Stimulated activated CD8-positive, alpha-beta memory T cell treated with anti-CD3 and anti-CD28 coated beads, Interleukin-4, amount 100 ng/mL, for 48 hours (primary cell): ENCODE results near the gene APOBEC3C.
A peak's percentile ranks its signal among the peaks of the same experiment; 100 is the strongest.
"Not testable (repeated sequence)": the region's sequence is repeated elsewhere in the genome, so short reads cannot be mapped to it uniquely, and the experiment has no call there.

Experiments used
- DNase-seq: peaks from one replicate; pipeline ENCODE4 v3.0.0-alpha.2; 2020

The APOBEC3C gene

DNA sequence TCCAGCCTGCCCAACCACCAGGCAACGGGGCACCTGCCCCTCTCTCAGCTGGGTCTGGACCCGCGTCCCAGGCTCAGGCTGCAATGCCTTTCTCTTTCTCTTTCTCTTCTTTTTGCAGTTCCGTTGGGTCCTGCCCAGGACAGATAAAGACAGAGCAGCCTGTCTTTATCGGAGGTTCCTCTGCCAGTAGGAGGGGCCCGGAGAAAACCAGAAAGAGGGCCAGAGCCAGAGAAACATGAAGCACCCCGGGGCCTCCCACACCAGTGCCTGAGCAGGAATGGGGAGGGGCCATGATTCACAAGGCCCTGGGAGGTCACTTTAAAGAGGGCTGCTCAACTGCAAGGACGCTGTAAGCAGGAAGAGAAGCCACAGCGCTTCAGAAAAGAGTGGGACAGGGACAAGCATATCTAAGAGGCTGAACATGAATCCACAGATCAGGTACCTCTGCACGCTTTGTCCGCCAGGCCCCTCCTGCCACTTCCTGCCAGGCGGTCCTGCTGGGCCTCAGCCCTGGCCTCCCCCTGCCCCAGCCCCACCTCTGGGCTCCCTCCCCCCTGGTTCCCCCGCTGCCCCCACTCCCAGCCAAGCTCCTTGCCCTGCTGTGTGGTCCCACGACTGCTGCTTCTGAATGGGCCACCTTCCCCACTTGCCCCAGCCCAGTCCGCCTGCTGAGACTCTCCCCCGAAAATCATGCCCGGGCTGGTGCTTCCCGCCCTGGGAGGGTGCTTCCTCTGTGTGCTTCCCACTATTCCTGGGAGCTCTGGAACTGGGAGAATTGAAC is at the start of gene APOBEC3C:
Gene APOBEC3C, plus strand, starts transcription at position 316 of the 781 bp plus-strand sequence. Its CDS starts 106 bp downstream, at position 422.
- peak; percentile 85 for DNase-seq

GRCh38 chr22:38964306-38964705 is 49.8 kb upstream of the APOBEC3C start:
- no peak for DNase-seq

- DNase-seq: no peak
Measured at GRCh38 chr22:38964989-38965388, 49.1 kb upstream of the APOBEC3C start.

- no peak for DNase-seq
Measured at GRCh38 chr22:38965614-38966379, 48.3 kb upstream of the APOBEC3C start.

GRCh38 chr22:38966380-38966702 is 47.7 kb upstream of the APOBEC3C start:
- DNase-seq: no peak

DNA sequence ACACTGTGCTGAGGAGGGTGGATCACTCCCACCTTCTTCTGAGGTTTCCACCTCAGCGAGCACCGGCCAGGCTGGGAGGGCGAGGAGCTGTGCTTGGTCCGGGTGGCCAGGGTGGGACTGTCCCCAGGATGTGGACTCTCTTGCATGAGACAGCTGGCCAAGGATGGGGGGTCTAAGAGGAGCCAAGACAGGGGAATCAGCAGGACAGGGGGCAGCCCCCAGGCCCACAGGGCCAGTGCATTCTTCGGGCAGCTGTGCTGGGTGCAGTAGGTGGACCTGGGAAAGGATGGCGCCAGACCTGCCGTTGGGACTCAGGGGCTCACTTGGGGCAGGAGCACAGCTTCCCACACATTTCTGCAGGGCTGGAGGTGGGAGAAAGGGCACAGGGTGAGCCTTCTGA is 47.1 kb upstream of the APOBEC3C start:
- no peak for DNase-seq

DNA sequence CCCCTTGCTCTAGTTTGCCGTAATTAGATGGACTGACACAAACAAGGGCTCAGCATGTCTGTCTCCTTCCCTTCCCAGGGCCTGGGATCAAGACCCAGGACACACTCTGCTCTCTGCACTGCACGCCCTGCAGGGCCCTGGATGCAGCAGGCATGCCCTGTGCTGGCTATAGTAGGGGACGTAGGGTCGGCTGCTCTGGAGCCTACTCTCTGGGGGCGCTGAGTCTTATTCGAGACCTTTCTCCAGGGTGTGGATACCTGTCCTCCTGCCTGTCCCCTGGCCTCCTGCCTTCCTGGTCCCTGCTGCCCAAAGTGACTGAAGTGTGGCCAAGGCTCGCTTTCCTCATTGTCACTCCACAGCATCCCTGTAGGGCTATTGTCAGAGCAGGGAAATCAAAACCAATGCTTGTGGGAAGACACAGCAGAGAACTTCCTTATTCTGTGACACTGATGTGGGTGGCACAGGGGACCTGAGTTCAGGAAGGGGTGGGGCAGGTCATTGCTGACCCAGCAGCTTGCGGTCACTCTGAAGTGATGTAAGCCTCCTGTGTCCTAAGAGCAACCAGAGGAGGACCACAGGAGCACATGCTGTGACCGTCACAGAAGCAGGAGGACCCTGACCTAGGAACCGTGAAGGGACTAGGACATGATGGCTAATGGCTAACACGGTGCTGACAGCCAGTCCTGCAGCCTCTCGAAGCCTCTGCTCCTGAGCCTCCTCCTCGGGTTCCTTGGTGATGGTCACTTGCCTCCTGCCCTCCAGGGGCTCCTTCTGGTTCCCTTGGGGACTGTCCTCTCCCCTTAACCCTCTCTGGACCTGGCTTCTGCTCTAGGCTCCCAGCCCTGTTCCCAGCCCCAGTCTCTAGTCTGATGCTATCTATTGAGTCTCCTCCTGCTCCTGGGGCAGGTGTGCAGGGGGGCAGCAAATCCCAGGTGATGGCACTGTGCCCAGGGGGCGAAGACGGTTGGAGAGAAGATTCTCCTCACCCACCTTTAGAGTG is 46.3 kb upstream of the APOBEC3C start:
- no peak for DNase-seq

GRCh38 chr22:38968801-38969200 is 45.3 kb upstream of the APOBEC3C start:
- DNase-seq: no peak

GRCh38 chr22:38970551-38970950 is 43.5 kb upstream of the APOBEC3C start:
- no peak for DNase-seq

DNA sequence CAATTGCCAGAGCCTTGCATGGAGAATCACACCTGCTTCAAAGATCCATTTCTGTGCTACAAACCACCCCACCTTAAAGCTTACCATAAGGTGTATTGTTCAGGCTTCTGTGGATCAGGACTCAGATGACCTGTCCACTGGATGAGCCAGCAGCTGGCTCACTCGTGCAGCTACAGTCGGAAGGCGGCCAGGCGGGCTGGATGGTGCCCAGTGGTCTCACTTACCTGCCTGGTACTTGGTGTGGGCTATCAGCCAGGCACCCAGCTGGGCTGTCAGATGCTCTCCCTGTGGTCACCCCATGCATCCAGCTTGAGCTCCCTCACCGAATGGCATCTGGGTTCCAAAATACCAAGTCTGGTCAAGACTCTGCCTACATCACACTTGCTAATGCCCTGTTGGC is 42.9 kb upstream of the APOBEC3C start:
- DNase-seq: no peak

DNA sequence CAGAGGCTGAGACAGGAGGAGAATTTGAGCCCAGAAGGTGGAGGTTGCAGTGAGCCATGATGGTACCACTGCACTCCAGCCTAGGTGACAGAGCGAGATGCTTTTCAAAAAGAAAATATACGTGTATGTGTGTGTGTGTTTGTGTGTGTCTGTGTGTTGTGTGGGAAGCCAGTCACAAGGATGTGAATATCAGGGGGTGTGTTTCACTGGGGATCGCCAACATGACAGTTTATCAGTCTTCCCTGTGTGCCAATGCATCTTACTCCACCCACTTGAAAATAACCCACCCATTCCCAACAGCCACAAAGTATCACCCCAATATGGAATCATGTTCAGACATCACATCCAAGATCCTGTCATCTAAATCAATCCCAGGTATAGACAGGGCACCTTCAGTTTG is 42.3 kb upstream of the APOBEC3C start:
- no peak for DNase-seq

GRCh38 chr22:38972558-38972957 is 41.5 kb upstream of the APOBEC3C start:
- no peak for DNase-seq

GRCh38 chr22:38973289-38974169 is 40.5 kb upstream of the APOBEC3C start:
- peak; percentile 73 for DNase-seq

- DNase-seq: no peak
Measured at GRCh38 chr22:38974170-38974825, 39.8 kb upstream of the APOBEC3C start.

DNA sequence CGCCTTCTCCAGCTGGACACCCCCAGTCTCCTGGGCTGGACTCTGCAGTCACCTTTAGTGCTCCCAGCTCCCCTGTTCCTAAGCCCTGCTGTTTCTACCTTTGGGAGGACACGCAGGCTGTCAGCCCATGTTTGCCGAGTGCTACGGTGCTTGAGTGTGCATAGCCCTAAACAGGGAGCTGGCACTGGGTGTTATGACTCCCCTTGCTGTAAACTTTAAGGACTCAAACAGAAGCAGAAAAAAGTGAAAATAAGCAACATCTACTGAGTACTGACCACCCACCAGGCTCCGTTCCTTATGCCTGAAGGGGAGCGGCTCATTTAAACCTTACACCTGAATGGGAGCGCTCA is 39.3 kb upstream of the APOBEC3C start:
- no peak for DNase-seq

DNA sequence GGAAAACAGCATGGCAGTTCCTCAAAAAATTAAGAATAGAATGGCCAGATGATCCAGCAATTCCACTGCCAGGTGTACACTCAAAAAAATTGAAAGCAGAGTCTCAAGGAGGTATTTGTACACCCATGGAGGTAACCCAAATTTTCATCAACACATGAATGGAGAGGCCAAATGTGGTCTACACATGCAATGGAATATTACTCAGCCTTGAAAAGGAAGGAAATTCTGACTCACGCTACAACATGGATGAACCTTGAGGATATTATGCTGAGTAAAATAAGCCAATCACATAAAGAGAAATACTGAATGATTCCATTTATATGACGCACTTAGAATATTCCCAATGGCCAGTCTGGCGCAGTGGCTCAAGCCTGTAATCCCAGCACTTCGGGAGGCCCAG is 36.8 kb upstream of the APOBEC3C start:
- DNase-seq: not testable (repeated sequence)

DNA sequence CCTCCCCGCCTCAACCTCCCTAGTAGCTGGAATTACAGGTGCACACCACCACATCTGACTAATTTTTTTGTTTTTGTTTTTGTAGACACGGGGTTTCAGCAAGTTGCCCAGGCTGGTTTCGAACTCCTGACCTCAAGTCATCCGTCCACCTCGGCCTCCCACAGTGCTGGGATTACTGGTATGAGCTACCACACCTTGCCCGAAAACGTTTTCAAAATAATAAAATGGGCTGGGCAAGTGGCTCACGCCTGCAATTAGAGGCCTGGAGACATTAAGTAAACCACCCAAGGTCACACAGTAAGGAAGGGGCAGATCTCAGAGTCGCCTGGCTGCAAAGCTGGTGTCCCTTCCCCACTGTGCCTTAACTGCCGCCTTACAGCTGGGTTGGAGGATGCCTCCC is 33.5 kb upstream of the APOBEC3C start:
- not testable (repeated sequence) for DNase-seq

DNA sequence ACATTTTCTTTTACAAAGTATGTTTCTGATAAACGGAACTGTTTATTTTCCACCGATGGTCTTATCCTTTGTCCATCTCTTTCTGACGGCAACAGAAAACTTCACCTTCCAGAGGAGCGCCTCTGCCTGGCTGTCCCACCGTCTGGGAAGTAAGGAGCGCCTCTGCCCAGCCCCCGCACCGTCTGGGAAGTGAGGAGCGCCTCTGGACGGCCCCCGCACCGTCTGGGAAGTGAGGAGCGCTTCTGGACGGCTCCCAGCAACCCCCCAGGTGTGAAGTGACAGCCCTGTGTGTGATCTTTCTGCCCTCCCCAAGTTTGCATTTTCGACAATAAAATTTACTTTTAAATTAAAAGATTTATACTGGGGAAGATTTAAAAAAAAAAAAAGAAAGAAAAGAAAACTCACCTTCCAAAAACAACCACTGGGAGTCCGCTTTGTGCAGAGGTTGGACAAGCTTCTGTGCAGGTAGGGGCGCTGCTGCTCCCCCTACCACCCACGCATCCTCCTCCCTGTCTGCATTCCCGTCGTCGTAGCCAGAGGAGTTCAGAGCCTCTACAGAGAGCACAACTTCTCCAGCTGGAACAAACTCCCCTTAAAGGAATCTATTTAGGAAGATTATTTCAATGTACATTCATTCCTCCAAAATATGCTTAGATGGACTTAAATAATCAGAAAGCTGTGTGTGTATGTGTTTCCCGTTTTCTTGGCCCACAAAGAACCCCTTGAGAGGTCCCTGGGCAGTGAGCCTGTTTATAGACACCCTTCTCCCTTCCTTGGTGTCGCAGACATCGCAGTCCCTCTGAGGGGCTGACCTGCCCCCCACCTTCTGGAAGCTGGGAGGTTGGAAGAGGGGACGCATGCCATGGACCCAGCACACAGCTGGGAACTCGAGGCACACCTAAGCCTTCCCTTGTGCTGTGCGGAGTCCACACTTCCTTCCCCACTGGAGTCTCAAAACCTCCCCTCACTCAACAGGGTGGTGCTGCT is 32.8 kb upstream of the APOBEC3C start:
- DNase-seq: no peak

- peak; percentile 80 for DNase-seq
Measured at GRCh38 chr22:38981992-38982927, 31.8 kb upstream of the APOBEC3C start, which contains the start of gene APOBEC3B. APOBEC3B (plus strand) TSS chr22:38982347; CDS start chr22:38982454, 107 bp downstream.
